Osteocyte (in vitro differentiated cells): ENCODE results near the gene KRT5. TPM values are rescaled to one million over a fixed set of nuclear protein-coding genes. Genes with fewer than 3 reads are reported as not detected.

Experiments
- DNase-seq: peaks from one replicate; pipeline ENCODE4 v3.0.0; 2021; ENCODE audit warnings: mixed read lengths; ENCODE audit not compliant: unreplicated experiment; ENCODE audit errors: extremely low spot score
- H3K27ac Mint-ChIP-seq: one replicate; pipeline ENCODE4 v1.8.0; 2021; ENCODE audit warnings: mild to moderate bottlenecking, mixed read lengths; ENCODE audit not compliant: unreplicated experiment
- H3K27me3 Mint-ChIP-seq: one replicate; pipeline ENCODE4 v1.8.0; 2021; ENCODE audit warnings: mixed read lengths; ENCODE audit not compliant: unreplicated experiment
- H3K36me3 Mint-ChIP-seq: one replicate; pipeline ENCODE4 v1.8.0; 2021; ENCODE audit warnings: mixed read lengths; ENCODE audit not compliant: unreplicated experiment
- H3K4me1 Mint-ChIP-seq: one replicate; pipeline ENCODE4 v1.8.0; 2021; ENCODE audit warnings: mixed read lengths; ENCODE audit not compliant: unreplicated experiment
- H3K4me3 Mint-ChIP-seq: one replicate; pipeline ENCODE4 v1.8.0; 2021; ENCODE audit warnings: mild to moderate bottlenecking, moderate library complexity, mixed read lengths; ENCODE audit not compliant: unreplicated experiment
- H3K9me3 Mint-ChIP-seq: one replicate; pipeline ENCODE4 v1.8.0; 2021; ENCODE audit warnings: mixed read lengths; ENCODE audit not compliant: unreplicated experiment
- CTCF ChIP-seq: fragments of 200-600 bp; sonication (generic); IDR thresholded peaks from 2 replicates; pipeline ENCODE4 v1.5.0; 2021; ENCODE audit warnings: antibody characterized with exemption, mild to moderate bottlenecking, moderate library complexity
- total RNA-seq: library from RNA; stranded (reverse); gene quantifications from 2 replicates; pipeline ENCODE4 v1.2.1, GENCODE V29; 2021

KRT5 gene
- total RNA-seq, 1 donor from 2014 or later = not detected

- no peak for TF ChIP-seq CTCF
- no peak overlapping the region for H3K4me3 Mint-ChIP-seq
- peaks cover 4% of the 10 kb centered on the region for H3K4me1 Mint-ChIP-seq
- no peak overlapping the region for H3K27ac Mint-ChIP-seq
- H3K27me3 Mint-ChIP-seq = peaks cover 54% of the 10 kb centered on the region
- no peaks in the 10 kb centered on the region for H3K9me3 Mint-ChIP-seq
- no peak for DNase-seq
- H3K36me3 Mint-ChIP-seq = no peaks in the 10 kb centered on the region
These were observed 31.9 kb upstream of the KRT5 start for GRCh38 chr12:52552055-52552454.

GRCh38 chr12:52551216-52551865, 31.1 kb upstream of the KRT5 start:
- Mint-ChIP-seq H3K27me3 (peaks cover 58% of the 10 kb centered on the region), H3K36me3 (no peaks in the 10 kb centered on the region), H3K4me3 (no peak overlapping the region), H3K4me1 (peaks cover 4% of the 10 kb centered on the region), H3K9me3 (no peaks in the 10 kb centered on the region), H3K27ac (no peak overlapping the region)
- TF ChIP-seq CTCF = no peak
- no peak for DNase-seq

DNA sequence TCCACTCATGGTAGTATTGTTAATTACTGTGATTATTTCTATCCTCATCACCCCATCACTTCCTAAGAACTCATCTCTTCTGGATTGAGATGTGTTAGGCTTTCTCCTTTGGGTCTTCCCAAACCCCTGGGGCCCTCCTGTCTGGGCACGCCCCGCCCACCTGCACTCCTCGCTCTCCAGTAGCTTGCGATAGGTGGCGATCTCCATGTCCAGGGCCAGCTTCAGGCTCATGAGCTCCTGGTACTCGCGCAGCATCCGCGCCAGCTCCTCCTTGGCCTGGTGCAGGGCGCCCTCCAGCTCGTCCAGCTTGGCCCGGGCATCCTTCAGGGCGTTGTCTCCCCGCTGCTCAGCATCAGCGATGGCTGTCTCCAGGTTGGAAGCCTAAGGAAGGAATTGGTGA, 25.9 kb upstream of the KRT5 start:
- H3K9me3 Mint-ChIP-seq = no peaks in the 10 kb centered on the region

GRCh38 chr12:52543985-52544883, 24.0 kb upstream of the KRT5 start:
- peaks cover 3% of the 10 kb centered on the region for H3K4me1 Mint-ChIP-seq

More for the DNA sequence above, 25.9 kb upstream of the KRT5 start:
- Mint-ChIP-seq H3K4me3 (no peak overlapping the region), H3K4me1 (peaks cover 2% of the 10 kb centered on the region), H3K27ac (no peak overlapping the region), H3K36me3 (no peaks in the 10 kb centered on the region), H3K27me3 (peaks cover 44% of the 10 kb centered on the region)
- DNase-seq = no peak
- TF ChIP-seq CTCF = no peak

More at GRCh38 chr12:52543985-52544883, 24.0 kb upstream of the KRT5 start:
- peaks cover 30% of the 10 kb centered on the region for H3K27me3 Mint-ChIP-seq
- H3K4me3 Mint-ChIP-seq = no peak overlapping the region
- no peaks in the 10 kb centered on the region for H3K9me3 Mint-ChIP-seq
- no peaks in the 10 kb centered on the region for H3K36me3 Mint-ChIP-seq
- no peak for TF ChIP-seq CTCF
- DNase-seq = no peak
- no peak overlapping the region for H3K27ac Mint-ChIP-seq
